ENCODE results near the gene GPR39.

Gene GPR39

GRCh38 chr2:132607426-132608090 lies 191.0 kb downstream of the GPR39 start:
- no peak for DNase-seq

DNA sequence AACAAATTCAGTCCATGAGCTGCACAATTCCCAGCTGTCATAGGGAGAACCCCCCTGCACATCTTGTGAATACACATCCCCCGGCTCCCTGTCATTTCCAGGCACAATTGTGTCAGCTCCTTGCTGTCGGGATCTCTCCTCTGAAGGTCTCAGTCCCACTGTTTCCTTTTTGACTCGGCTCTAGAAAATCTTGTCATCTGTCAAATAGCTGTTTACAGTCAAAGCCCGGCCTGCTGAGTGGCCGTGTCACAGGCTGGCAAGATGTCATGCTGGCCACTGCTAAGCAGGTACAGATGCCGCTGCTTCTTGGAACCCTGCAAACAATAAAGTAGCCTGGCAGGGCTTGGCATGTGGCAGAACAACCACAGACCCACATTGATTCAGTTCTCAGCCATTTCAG lies 191.7 kb downstream of the GPR39 start:
- no peak for DNase-seq

- no peak for DNase-seq
Observed at GRCh38 chr2:132609101-132609890, 192.7 kb downstream of the GPR39 start.

GRCh38 chr2:132611719-132612118 lies 195.1 kb downstream of the GPR39 start:
- no peak for DNase-seq

DNA sequence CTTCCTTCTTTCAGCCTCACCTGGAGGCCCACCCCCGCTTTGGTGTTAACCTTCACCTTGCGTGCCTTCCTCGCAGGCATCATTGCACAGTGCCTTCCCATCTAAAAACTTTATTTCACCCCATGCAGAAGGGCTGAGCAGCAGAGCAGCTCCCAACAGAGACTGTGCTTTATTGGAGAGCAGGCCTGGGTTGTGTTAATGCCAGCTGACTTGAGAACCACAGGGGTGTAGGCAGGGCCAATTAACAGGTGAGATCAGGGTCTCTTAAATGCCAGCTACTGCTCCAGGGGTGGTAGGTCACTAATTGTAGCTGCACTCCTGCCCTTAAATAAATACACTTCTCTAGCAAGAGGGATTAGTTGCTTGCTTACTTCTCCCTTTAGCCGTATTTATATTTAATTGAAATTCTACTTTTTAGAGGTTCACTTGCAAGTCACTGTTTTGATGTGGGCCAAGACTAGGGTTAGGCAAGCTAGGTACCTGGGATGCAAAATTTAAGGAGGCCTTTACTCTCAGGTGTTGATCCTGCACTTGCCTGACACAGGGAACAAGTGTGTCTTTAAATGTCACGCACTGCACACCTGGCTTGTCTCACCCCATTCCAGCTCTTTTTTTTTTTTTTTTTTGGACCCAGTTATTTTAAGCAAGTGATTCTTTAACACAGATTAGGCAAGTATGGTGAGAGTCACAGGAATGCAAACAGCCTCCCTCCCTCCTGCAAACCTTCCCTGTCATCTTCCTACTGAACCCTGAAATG lies 198.9 kb downstream of the GPR39 start:
- no peak for DNase-seq

DNA sequence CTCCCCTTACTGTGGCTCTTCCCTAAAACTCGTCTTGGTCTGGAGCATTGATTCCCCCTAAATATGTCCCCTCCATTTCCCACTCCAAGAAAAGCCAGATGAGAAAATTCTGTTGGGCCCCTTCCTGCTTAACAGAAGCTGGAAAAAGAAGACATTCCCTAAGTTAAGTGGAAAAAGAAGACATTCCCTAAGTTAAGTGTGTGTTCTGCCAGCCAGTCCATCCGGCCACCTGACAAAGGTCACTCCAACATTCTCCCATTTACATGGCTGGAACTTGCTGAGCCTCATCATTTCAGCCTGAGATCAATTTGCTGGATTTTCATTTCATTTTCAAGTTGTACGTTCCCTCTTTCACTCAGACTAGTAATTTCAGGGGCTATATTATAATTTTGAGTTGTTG lies 201.4 kb downstream of the GPR39 start:
- DNase-seq: no peak

- DNase-seq: no peak
Observed at GRCh38 chr2:132618734-132619133, 202.1 kb downstream of the GPR39 start.

DNA sequence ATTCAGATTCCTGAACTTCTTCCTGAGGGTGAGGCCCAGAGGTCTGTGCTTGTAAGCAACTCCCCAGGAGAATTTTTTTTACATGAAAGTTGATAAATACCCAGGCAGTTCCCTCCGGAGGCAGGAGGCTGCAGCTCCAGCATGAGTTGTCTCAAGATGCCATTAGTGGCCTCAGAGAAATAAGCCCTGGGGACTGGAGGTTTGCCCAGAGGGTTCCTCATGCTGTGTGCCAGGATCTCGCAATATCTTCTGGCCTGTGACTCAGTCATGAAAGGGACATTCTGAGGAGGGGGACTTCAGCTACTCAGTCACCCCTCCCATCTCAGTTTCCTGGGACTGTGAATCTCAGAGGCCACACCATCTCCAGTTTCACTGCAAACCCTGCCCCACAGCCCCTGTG lies 203.5 kb downstream of the GPR39 start:
- DNase-seq: peak; percentile 25

DNA sequence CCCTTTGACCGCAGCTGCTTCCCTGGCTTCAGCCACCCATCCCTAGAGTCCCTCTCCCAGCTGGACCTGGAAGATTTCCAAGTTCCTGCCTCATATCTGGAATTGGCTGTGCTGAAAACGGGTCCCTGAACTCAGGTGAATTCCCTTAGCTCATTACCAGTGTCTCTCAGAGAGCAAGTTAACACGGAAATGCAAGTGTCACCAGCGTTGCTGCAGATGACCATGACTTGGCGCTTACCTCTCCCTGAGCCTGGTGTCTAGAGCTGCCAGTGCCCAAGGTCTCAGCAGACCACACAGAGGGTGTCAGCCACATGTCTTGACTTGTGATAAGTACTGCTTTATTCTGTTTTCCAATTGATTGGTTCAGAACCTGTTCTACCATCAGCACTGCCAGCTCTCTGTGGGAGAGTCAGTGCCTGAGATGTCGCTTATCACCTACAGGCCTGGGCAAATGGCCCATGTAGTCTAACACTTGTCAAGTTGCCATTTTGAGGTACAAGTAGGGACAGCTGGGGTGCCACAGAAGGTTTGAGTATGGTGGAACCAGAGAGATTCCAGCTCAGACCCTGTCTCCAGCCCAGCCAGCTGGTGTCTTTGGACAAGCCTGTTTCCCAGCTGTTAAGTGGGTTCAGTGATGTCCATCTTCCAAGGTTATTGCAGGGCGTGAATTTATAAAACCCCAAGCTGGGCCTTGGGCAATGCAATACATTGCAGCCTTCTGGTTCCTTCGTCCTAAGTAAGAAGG lies 204.7 kb downstream of the GPR39 start:
- DNase-seq: no peak

DNA sequence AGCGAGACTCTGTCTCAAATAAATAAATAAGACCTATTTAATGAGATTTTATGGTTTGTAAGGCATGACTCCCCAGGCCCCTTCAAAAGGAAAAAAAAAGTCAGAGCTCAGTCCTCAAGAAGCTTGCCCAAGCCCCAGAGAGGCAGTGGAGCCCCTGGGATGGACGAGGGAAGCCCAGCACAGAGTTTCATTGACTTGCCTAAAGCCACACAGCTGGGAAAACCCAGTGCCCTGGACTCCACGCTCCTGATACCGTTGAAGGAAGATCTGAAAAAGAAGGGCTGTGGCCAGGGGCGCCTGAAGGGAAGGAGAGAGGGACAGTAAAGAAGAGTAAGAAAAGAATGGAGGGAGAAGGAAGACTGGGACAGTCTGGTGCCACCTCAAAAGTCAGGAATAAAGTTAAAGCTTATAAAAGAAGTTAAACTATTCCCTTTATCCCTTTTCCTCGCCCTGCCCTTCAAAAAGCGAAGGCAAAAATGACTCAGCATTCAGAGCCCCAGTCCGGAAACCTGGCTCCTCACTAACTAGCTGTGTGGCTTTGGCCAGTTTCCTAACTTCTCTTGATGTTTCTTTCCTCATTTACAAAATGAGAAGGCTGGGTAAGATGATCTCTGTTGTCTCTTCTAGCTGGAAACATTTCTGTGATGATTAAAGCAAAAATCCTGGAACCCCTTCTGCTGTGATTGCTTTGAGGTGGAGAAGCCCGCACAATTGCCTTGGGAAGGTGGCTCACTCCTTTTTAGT lies 206.7 kb downstream of the GPR39 start:
- DNase-seq: peak; percentile 84

- no peak for DNase-seq
Observed at GRCh38 chr2:132627536-132627935, 210.9 kb downstream of the GPR39 start.

DNA sequence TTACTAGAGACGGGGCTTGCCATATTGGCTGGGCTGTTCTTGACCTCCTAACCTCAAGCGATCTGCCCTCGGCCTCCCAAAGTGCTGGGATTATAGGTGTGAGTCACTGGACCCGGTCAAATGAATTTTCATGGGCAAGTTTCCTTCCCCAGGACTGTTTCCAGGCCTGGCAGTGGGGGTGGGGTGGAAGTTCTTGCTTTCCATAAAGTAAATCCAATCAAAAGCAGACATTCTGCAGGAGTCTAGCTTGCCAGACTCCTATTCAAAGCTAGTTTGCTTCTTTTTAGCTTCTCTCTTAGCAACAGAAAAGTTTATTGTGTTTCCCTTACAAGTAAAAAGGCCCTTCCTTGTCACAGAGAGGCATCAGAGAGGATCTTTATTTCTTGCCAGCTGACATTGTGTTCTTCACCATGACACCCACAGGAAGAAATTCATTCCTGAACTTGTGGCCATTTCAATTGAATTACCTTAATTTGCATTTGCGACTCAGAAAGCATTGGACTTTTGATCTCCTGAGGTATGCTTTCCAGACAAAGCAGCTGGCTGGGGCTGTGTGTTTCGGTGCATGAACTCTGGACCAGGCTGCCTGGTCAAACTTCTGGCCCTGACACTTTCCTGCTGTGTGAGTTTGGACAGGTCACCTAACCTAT lies 215.5 kb downstream of the GPR39 start:
- peak; percentile 21 for DNase-seq

DNA sequence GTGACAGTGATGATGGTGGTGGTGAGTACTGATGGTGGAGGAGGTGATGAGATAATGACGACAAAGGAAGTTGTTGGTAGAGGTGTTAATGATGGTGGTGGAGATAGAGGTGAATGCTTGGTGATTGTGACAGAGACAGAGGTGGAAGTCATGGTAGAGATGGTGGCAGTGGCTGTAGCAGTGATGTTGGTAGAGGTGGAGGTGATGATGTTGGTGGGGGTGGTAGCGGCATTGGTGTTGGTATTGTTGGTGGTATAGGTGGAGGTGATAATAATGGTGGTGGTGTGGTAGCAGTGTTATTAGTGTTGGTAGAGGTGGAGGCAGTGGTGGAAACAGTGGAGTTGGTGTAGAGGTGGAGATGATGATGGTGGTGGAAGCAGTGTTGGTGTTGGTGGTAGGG lies 217.0 kb downstream of the GPR39 start:
- DNase-seq: no peak

DNA sequence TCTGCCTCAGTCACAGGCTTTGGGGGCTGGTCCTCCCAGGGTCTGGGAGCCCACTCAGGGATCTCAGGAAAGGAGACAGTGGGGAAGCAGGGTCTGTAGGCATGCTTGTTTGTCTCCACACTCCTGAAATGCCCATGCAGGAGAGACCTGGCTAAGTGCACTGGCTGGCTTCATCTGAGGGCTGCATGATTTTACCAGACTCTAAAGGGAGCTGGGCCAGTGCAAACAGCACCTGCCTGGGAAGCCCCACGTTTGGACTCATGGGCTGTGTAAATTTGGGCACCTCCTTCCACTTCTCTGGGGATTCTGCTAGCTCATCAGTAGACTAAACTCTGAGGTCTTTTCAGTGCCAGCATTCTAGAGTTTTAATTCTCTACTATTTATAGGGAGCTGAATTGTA lies 219.7 kb downstream of the GPR39 start:
- DNase-seq: no peak

DNA sequence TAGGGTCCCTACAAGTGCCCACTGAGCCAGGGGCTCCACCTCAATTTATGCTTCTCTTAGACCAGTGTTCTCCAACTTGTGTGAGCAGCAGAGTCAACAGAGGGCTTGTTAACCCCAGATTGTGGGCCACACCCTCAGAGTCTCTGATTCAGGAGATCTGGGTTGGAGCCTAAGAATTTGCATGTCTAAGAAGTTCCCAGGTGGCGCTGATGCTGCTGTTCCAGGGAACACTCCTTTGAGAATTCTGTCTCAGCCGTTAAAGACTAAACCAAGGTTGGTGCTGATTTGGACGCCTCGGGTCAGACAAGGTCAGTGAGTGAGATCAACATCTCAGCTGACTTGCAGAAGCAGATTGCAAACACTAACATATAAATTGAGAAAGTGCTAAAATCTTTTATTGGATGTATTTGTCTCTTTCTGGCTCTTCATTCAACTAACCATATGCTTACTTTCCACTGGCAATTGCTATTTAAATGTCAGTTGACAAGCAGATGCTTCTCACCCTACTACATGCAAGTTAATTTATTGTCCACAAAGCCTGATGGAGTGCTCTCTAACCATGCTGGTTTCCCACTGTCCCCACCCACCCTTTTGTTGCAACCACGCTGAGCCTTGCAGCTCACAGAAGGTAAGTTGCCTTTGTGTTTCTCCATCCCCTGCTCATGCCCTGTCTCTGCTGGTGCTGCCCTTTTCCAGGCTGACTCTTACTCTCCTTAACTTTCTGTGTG lies 221.9 kb downstream of the GPR39 start:
- DNase-seq: no peak

GRCh38 chr2:132640116-132640515 lies 223.5 kb downstream of the GPR39 start:
- no peak for DNase-seq

- no peak for DNase-seq
Observed at GRCh38 chr2:132641819-132642218, 225.2 kb downstream of the GPR39 start.

DNA sequence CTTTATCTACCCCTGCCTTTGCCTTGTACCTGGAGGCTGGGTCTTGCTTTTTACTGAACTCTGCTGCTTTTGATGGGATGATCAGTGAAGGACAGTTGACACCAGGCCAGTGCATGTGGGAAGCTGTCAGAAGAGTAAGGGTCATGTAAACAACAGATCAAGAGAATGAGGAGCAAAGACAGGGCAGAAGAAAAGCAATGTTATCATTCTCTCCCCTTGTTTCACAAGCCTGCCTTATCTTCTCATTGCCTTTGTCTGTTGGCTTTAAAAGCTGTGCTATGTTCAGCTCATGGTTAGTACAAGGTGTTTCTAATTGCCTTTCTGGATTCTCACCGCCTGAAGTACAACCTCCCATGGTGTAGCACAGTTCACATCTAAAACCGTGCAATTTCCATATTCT lies 225.8 kb downstream of the GPR39 start:
- DNase-seq: no peak

DNA sequence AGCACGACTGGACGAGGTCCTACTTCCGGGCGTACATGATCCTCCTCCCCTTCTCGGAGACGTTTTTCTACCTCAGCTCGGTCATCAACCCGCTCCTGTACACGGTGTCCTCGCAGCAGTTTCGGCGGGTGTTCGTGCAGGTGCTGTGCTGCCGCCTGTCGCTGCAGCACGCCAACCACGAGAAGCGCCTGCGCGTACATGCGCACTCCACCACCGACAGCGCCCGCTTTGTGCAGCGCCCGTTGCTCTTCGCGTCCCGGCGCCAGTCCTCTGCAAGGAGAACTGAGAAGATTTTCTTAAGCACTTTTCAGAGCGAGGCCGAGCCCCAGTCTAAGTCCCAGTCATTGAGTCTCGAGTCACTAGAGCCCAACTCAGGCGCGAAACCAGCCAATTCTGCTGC lies 228.6 kb downstream of the GPR39 start:
- no peak for DNase-seq

- DNase-seq: no peak
Observed at GRCh38 chr2:132645722-132646539, 229.3 kb downstream of the GPR39 start.
